ENCODE measurements around the gene MEX3A.

GRCh38 chr1:156101880-156102279, 19.6 kb upstream of the MEX3A start:
- TF ChIP-seq, protein P1, sequence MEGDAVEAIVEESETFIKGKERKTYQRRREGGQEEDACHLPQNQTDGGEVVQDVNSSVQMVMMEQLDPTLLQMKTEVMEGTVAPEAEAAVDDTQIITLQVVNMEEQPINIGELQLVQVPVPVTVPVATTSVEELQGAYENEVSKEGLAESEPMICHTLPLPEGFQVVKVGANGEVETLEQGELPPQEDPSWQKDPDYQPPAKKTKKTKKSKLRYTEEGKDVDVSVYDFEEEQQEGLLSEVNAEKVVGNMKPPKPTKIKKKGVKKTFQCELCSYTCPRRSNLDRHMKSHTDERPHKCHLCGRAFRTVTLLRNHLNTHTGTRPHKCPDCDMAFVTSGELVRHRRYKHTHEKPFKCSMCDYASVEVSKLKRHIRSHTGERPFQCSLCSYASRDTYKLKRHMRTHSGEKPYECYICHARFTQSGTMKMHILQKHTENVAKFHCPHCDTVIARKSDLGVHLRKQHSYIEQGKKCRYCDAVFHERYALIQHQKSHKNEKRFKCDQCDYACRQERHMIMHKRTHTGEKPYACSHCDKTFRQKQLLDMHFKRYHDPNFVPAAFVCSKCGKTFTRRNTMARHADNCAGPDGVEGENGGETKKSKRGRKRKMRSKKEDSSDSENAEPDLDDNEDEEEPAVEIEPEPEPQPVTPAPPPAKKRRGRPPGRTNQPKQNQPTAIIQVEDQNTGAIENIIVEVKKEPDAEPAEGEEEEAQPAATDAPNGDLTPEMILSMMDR (IDR thresholded peaks at IDR 0.05; ENCODE audit: low read depth, low read length, missing input control) = no peak
- TF ChIP-seq TAF1 (conservative IDR thresholded peaks at IDR 0.05) (no peak), REST (IDR thresholded peaks at IDR 0.05) (no peak), YY1 (IDR thresholded peaks at IDR 0.05) (no peak), SP1 (IDR thresholded peaks at IDR 0.05) (no peak), RXRA (IDR thresholded peaks at IDR 0.05) (no peak), ATF3 (IDR thresholded peaks at IDR 0.05) (no peak), MAX (IDR thresholded peaks at IDR 0.05) (no peak), GABPA (IDR thresholded peaks at IDR 0.05 in 1 of 2, conservative IDR thresholded peaks at IDR 0.05 in 1 of 2) (no peak), RAD21 (IDR thresholded peaks at IDR 0.05) (no peak)
